HepG2 (cell line): ENCODE results near the gene CAMTA1. TPM values are rescaled to one million over a fixed set of nuclear protein-coding genes. Genes with fewer than 3 reads are reported as not detected.

Source experiments
- BORCS8-MEF2B ChIP-seq: sonication (generic); formaldehyde crosslinking; IDR thresholded peaks from 2 replicates; pipeline ENCODE4 v1.8.0; 2022; ENCODE audit warnings: mild to moderate bottlenecking, missing genetic modification reagents
- HBP1 ChIP-seq: IDR thresholded peaks from 2 replicates; pipeline ENCODE4 v1.6.1; 2016; ENCODE audit warnings: low read depth, control low read depth
- KAT7 ChIP-seq: IDR thresholded peaks from 2 replicates; pipeline ENCODE4 v1.6.1; 2018; ENCODE audit warnings: borderline replicate concordance, missing compliant biosample characterization
- NR2F1 ChIP-seq, 2 experiments: fragments of 450-650 bp in 1 of 2; formaldehyde crosslinking in 1 of 2; IDR thresholded peaks; 2 replicates each; pipeline versions ENCODE4 v1.5.0 to v1.6.1; 2016 to 2020; ENCODE audit warnings: mild to moderate bottlenecking in 1 of 2, missing compliant biosample characterization in 1 of 2, missing genetic modification reagents in 1 of 2, moderate library complexity in 1 of 2
- SIN3B ChIP-seq: fragments of 150-350 bp; IDR thresholded peaks from 2 replicates; pipeline ENCODE4 v1.6.1; 2014; ENCODE audit warnings: low read length
- ZBTB4 ChIP-seq: sonication (generic); formaldehyde crosslinking; IDR thresholded peaks from 2 replicates; pipeline ENCODE4 v1.4.0; 2020; ENCODE audit warnings: missing genetic modification reagents, mild to moderate bottlenecking, borderline replicate concordance
- ZMYM4 ChIP-seq: sonication (generic); formaldehyde crosslinking; IDR thresholded peaks from 2 replicates; pipeline ENCODE4 v1.8.1; 2023; ENCODE audit warnings: mild to moderate bottlenecking, missing genetic modification reagents
- ZNF335 ChIP-seq: sonication (generic); formaldehyde crosslinking; IDR thresholded peaks from 2 replicates; pipeline ENCODE4 v1.4.0; 2020; ENCODE audit warnings: missing genetic modification reagents
- ZNF441 ChIP-seq: sonication (generic); formaldehyde crosslinking; IDR thresholded peaks from 2 replicates; pipeline ENCODE4 v1.7.0; 2021; ENCODE audit warnings: missing genetic modification reagents, borderline replicate concordance
- ZNF503 ChIP-seq: sonication (generic); formaldehyde crosslinking; IDR thresholded peaks from 2 replicates; pipeline ENCODE4 v1.4.0; 2020; ENCODE audit warnings: missing genetic modification reagents
- ZNF572 ChIP-seq: sonication (generic); formaldehyde crosslinking; IDR thresholded peaks from 2 replicates; pipeline ENCODE4 v1.5.1; 2020; ENCODE audit warnings: mild to moderate bottlenecking, missing genetic modification reagents
- ZNF790 ChIP-seq: sonication (generic); formaldehyde crosslinking; IDR thresholded peaks from 2 replicates; pipeline ENCODE4 v1.8.0; 2022; ENCODE audit warnings: missing genetic modification reagents, mild to moderate bottlenecking, borderline replicate concordance
- ZSCAN21 ChIP-seq: sonication (generic); formaldehyde crosslinking; IDR thresholded peaks from 2 replicates; pipeline ENCODE4 v1.8.0; 2022; ENCODE audit warnings: mild to moderate bottlenecking, missing genetic modification reagents, moderate library complexity, borderline replicate concordance
- polyA plus RNA-seq, 8 experiments: library from polyadenylated mRNA; depleted of rRNA in 3 of 8; stranded (reverse) in 7 of 8; unstranded in 1 of 8; fragments of >200 nt; fragmentation: Illumina TruSeq in 4 of 8; extraction: Trizol in 4 of 8; gene quantifications; 2 replicates each; pipeline versions ENCODE4 v1.2.1 to v1.2.3, GENCODE V29; 2011 to 2016; ENCODE audit warnings: low read depth in 4 of 8, missing spikeins in 1 of 8, mixed read lengths in 1 of 8; ENCODE audit not compliant: insufficient read depth in 1 of 8
- total RNA-seq, 5 experiments: library from RNA; depleted of rRNA; stranded (reverse); fragments of >200 nt; fragmentation: Illumina TruSeq; extraction: Trizol; gene quantifications; 2 replicates each; pipeline ENCODE4 v1.2.3, GENCODE V29; 2016; ENCODE audit warnings: low read depth in 1 of 5
- TF ChIP-seq, protein P1 (sequence below), 2 experiments: sonication (generic) in 1 of 2; formaldehyde crosslinking in 1 of 2; IDR thresholded peaks; 2 replicates each; pipeline versions ENCODE4 v1.6.1 to v1.9.0; 2014 to 2022; ENCODE audit warnings: antibody characterized with exemption in 1 of 2, borderline replicate concordance in 1 of 2, inconsistent platforms in 1 of 2, low read depth in 1 of 2, missing genetic modification reagents in 1 of 2

The CAMTA1 gene
- total and polyA plus RNA-seq, 2 of the 13 experiments (the other 11 are each of a cell fraction or from before 2014, with no cell fraction given) = 25.0 to 36.4 TPM

- TF ChIP-seq, protein P1, sequence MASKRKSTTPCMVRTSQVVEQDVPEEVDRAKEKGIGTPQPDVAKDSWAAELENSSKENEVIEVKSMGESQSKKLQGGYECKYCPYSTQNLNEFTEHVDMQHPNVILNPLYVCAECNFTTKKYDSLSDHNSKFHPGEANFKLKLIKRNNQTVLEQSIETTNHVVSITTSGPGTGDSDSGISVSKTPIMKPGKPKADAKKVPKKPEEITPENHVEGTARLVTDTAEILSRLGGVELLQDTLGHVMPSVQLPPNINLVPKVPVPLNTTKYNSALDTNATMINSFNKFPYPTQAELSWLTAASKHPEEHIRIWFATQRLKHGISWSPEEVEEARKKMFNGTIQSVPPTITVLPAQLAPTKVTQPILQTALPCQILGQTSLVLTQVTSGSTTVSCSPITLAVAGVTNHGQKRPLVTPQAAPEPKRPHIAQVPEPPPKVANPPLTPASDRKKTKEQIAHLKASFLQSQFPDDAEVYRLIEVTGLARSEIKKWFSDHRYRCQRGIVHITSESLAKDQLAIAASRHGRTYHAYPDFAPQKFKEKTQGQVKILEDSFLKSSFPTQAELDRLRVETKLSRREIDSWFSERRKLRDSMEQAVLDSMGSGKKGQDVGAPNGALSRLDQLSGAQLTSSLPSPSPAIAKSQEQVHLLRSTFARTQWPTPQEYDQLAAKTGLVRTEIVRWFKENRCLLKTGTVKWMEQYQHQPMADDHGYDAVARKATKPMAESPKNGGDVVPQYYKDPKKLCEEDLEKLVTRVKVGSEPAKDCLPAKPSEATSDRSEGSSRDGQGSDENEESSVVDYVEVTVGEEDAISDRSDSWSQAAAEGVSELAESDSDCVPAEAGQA (IDR thresholded peaks at IDR 0.05; ENCODE audit: low read depth) = peak; percentile 51; the same call in 1 of the 2 replicates
- TF ChIP-seq, protein P1 (CRISPR knock-in tag; IDR thresholded peaks at IDR 0.05; ENCODE audit: borderline replicate concordance) = no peak
- TF ChIP-seq HBP1 (CRISPR knock-in tag) = no peak
- no peak for TF ChIP-seq ZNF503 (CRISPR knock-in tag)
- TF ChIP-seq ZMYM4 (CRISPR knock-in tag) = no peak; the same call in 1 of the 2 replicates
- peak; percentile 60; the same call in 1 of the 2 replicates for TF ChIP-seq ZSCAN21 (CRISPR knock-in tag)
- TF ChIP-seq NR2F1 (CRISPR knock-in tag; IDR thresholded peaks at IDR 0.05) = peak in 1 of 2 experiments; percentile 23; a peak in 1 of 4 replicates
- no peak for TF ChIP-seq ZNF335 (CRISPR knock-in tag)
- no peak for TF ChIP-seq ZBTB4 (CRISPR knock-in tag)
- no peak; the same call in 1 of the 2 replicates for TF ChIP-seq ZNF441 (CRISPR knock-in tag)
- TF ChIP-seq KAT7 = peak; percentile 82; the same call in 1 of the 2 replicates
- TF ChIP-seq ZNF572 (CRISPR knock-in tag) = no peak
- TF ChIP-seq SIN3B = peak; percentile 61; the same call in 1 of the 2 replicates
- TF ChIP-seq ZNF790 = no peak
- TF ChIP-seq BORCS8-MEF2B (CRISPR knock-in tag) = no peak
These were observed 986.0 kb downstream of the CAMTA1 start, which contains the start of gene VAMP3 (continued) for GRCh38 chr1:7770997-7771822.
